GM18499 (cell line): Measurements from ENCODE around the gene DPM1.

Source experiments
- ATAC-seq: cut with Tn5 transposase; IDR thresholded peaks from one replicate; pipeline ENCODE4 v1.9.1; 2021; ENCODE audit warnings: moderate number of reproducible peaks; ENCODE audit not compliant: insufficient read depth, unreplicated experiment

DPM1 gene

DNA sequence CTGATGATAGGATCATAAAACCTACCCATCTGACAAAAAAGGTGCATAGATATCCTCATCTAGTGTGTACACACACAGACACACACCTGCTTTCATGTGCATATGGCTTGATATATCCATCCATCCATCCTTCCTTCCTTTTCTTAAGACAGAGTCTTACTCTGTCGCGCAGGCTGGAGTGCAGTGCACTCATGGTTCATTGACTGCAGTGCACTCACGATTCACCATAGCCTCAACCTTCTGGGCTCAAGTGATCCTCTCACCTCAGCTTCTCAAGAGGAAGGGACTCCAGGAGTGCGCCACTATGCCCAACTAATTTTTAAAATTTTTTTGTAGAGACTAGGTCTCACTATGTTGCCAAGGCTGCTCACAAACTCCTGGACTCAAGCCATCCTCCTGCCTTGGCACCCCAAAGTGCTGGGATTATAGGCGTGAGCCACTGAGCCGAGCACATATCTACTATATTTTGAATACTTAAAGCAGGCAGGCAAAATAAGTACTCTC, 54.2 kb downstream of the DPM1 start:
- ATAC-seq = no peak

DNA sequence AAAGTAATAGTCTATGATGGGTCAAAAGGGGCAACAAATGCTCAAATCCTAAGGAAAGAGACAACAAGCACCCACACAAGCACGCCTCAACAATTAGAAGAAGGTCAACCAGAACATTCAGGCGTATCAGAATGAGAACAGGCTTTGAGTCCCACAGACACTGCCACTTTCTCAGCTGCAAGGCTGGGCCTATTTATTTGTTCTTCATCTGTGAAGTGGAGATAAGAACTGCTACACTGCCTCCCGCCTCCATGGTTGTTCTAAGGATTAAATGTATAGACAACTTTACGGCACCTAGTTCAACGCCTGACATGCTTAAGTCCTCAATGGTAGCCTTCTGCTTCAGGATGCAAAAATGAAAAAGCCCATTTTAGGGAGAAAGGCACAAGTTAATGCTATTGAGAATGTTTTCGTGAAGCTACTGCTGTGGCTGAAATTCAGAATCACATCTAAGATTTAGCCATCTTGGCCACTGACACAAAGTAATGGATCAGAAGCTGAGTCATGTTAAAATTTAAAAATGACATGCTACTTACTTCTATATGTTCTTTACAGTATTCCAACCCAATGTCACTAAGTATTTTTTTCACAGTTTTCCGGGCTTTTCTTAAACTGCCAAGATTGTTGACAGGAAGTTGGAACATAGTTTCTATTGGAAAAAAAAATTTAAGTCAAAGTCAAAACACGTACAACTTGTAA, 54.8 kb downstream of the DPM1 start:
- no peak for ATAC-seq

DNA sequence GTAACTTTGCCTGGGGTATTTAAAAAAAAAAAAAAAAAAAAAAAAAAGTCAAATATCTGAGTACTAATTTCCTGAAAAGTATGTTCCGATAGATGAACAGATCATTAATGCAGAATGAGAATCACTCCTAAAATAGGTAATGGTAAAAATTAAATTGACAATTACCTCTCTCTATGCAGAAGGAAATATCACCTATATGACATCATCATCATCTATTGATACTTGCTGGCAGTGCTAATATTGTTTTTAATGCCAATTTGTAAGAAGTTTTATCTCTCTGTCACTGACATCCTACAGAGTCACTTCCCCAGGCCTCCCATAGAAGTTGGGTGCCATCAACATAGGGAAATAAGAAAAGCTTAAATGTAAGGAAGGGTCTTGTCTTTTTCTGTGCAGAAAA, 57.0 kb downstream of the DPM1 start:
- ATAC-seq = no peak

DNA sequence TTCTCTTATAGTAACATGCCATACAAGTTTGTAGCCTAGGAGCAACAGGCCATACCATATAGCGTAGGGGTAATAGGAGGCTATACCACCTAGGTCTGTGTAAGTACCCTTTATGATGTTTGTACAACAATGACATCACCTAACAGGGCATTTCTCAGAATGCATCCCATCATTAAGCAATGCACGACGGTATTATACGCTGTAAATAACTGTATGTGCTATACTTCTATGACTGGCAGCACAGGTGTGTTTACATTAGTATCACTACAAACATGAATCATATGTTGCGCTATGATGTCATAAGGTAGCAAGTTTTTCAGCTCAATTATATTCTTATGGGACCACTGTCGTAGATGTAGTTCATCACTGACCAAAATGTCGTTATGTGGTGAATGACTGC, 58.1 kb downstream of the DPM1 start:
- no peak for ATAC-seq

DNA sequence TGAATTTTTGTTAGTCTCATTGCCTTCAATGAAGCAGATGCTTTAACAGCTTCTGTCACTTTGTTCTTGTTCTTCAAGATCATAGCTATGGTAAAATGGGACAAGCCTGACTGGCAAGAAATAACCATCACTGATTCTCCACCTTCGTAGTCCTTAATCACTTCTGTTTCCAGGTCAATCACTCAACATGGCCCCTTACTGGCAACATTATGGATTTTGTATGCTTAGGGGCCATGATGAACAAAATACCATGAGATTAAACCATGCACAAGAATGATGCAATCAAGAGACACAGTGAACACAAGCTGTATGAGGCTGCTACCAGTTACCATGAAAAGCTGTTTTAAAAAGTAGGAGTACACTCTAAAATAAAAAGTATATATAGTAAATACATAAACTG, 59.9 kb downstream of the DPM1 start:
- no peak for ATAC-seq

DNA sequence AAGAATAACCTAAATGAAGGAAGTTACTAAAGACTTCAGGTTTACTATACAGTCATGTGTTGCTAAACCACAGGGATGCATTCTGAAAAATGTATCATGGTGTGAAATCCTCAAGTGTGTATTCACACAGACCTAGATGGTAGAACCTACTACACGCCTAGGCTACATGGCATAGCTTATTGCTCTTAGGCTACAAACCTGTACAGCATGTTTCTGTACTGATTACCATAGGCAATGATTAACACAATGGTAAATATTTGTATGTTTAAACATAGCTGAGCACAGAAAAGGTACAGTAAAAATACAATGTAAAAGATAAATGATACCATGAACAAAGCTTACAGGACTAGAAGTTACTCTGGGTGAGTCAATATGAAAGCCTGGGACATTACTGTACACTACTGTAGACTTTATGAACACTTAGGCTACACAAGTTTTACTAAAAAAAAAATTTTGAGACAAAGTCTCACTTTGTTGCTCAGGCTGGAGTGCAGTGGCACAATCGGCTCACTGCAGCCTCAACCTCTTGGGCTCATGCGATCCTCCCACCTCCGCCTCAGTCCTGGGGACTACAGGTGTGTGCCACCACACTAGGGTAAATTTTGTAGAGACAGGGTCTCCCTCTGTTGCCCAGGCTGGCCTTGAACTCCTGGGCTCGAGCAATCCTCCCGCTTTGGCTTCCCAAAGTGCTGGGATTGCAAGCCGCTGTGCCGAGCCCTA, 63.1 kb downstream of the DPM1 start:
- no peak for ATAC-seq

DNA sequence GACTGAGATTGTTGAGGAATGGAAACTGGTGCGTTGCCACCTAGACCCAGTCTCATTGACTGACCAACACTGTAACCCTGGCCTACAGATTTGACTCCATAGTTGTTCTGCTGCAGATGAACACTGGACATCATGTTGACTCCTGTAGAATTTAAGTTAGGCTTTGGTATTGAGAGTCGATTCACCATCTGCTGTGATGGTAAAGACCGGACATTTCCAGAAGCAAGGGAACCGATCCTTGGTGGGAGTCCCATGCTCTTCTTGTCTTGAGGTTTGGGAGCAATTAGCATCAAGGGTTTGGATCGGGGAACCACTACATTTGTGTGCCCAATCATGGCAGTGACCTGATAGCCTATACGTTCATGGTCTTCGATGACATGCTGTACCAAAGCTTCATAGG, 64.7 kb downstream of the DPM1 start:
- ATAC-seq = no peak

DNA sequence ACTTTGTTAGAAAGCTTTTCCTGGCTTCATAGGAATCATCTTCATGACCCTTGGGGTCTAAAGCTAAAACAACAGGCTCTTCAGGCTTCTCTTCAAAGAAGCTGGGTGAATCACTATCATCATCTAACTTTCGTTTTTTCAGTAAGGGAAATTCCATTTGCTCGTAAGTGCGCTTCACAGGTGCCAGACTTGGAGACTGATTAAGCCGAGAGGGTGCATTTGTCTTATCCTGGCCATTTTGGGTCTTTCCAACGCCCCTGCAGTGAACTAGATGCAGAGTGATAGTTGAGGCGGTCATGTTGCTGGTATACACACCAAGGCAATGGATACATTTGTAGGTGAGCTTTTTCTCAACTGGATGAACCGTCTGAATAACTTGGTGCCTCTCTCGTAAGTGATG, 65.9 kb downstream of the DPM1 start:
- no peak for ATAC-seq

DNA sequence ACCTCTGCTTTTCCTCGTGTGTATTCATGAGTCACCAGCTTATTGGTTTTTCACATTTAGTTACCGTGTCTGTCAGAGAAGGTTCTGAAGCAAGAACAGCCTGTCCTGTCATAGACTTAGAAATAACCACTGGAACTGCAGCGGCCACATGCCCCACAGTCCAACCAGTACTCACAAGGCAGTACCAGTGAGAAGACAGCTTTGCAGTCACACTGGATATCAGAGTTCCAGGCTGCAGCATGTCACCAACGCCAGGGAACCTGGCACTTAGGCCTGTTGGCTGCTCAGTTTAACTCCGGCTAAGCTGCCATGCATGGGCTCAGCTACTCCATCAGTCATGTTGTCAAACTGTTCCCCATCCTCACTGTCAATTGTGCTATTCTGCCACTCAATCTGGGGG, 67.2 kb downstream of the DPM1 start:
- ATAC-seq = no peak

DNA sequence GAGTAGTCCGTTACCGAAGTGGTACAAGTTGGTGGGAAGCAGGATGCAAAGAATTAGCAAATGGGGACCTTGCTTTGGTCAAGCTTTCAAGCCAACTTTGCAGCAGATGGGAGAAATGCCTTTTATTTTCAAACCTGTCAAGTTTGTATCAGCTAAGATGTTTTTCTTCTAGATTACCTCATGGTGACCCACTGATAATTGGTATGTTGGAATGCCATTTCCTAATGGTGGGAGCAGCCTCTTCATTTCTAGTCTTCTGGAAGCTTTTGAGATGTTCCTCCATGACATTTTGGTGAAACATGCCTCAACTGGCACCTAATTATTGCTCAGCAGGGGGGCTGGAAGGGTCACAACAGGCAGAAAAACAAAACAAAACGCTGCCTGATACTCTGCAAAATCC, 70.8 kb downstream of the DPM1 start:
- ATAC-seq = no peak

DNA sequence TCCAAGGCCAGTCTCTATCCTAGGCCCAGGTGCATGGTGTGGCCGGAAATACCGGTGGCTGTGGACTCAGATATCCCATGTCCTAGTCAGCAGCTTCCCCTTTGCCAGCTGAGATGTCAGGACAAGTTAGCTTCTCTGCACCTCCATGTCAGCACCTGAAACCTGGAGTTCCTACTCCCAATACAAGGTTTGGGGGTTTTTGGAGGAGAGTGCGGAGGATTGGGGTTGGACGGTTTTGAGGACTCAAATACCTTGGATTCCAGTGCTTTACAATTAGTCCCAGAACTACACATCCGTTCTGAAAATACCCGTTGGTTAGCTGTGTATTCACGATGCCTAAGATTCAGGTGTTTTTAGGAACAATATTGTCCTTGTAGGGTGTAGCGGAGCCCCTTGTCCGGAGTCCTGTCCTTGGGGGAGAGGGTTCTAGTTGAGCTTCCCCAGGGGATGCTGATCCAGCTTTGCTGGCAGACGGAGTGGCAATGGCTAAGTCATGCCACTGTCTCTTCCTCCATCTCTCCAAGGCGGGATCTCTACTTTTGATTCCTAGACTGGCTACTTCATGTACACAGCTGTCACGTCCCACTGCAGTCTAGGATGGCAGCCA, 72.0 kb downstream of the DPM1 start:
- ATAC-seq = no peak

DNA sequence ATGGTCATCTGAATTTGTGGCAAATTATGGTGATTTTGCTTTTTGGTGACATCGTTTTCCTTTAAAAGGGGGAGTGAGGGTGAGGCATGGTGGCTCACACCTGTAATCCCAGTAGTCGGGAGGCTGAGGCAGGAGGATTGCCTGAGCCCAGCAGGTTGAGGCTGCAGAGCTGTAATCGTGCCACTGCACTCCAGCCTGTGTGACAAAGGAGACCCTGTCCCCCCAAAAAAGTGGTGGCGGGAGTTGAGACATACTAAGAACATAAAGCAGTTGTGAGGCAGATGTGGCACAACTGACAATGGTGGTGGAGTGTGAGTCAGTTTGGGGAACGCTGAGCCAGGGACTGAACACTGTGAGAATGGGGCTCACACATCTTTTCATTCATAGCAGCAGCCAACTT, 72.6 kb downstream of the DPM1 start:
- no peak for ATAC-seq

DNA sequence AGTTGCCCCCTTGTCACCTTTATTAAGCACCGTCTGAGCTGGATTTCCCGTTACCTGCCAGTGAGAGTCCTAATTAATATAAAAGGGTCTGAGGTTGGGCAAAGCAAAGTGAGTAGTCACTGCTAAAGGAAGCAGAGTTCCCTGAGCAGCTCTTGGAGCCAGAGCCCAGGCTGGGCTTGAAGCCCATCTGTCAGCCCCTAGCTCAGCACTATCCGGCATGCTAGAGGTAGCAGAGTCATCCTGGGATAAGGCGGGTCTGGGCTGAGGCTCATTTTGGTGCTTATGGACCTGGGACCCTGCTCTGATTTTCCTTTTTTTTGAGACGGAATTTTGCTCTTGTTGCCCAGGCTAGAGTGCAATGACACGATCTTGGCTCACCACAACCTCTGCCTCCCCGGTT, 73.3 kb downstream of the DPM1 start:
- no peak for ATAC-seq
